HG02973 (cell line): Measurements from ENCODE around the gene MFAP4.
"Not testable (repeated sequence)": the region's sequence is repeated elsewhere in the genome, so short reads cannot be mapped to it uniquely, and the experiment has no call there.

Experiments used
- ATAC-seq: cut with Tn5 transposase; IDR thresholded peaks from one replicate; pipeline ENCODE4 v1.9.1; 2021; ENCODE audit warnings: moderate library complexity; ENCODE audit not compliant: unreplicated experiment

Gene MFAP4

GRCh38 chr17:19354748-19355147 lies 32.2 kb downstream of the MFAP4 start:
- ATAC-seq, result no peak

GRCh38 chr17:19353401-19353800 lies 33.6 kb downstream of the MFAP4 start:
- not testable (repeated sequence) for ATAC-seq

GRCh38 chr17:19348806-19349205 lies 38.2 kb downstream of the MFAP4 start:
- ATAC-seq, result no peak

- ATAC-seq, result no peak
These were observed 38.8 kb downstream of the MFAP4 start for GRCh38 chr17:19348081-19348650.

GRCh38 chr17:19347323-19348080 lies 39.5 kb downstream of the MFAP4 start:
- no peak for ATAC-seq

GRCh38 chr17:19346351-19347255 lies 40.4 kb downstream of the MFAP4 start:
- no peak for ATAC-seq

- no peak for ATAC-seq
These were observed 41.3 kb downstream of the MFAP4 start for GRCh38 chr17:19345486-19346350.

GRCh38 chr17:19345067-19345460 lies 41.9 kb downstream of the MFAP4 start:
- ATAC-seq, result no peak

- ATAC-seq, result no peak
These were observed 42.5 kb downstream of the MFAP4 start for GRCh38 chr17:19344311-19345066.

GRCh38 chr17:19343671-19344151 lies 43.3 kb downstream of the MFAP4 start:
- ATAC-seq, result no peak

- ATAC-seq, result no peak
These were observed 43.7 kb downstream of the MFAP4 start for GRCh38 chr17:19343256-19343630.

GRCh38 chr17:19342611-19343255 lies 44.3 kb downstream of the MFAP4 start:
- no peak for ATAC-seq

GRCh38 chr17:19341641-19342610 lies 45.1 kb downstream of the MFAP4 start:
- no peak for ATAC-seq

- ATAC-seq, result no peak
These were observed 45.8 kb downstream of the MFAP4 start for GRCh38 chr17:19341211-19341631.

- no peak for ATAC-seq
These were observed 47.6 kb downstream of the MFAP4 start for GRCh38 chr17:19339341-19339815.

GRCh38 chr17:19338031-19338990 lies 48.7 kb downstream of the MFAP4 start:
- no peak for ATAC-seq

- no peak for ATAC-seq
These were observed 49.3 kb downstream of the MFAP4 start for GRCh38 chr17:19337712-19338023.
